CD4-positive, alpha-beta memory T cell (primary cell): ENCODE measurements around the gene SCLT1. TPM values are rescaled to one million over a fixed set of nuclear protein-coding genes. Genes with fewer than 3 reads are reported as not detected.

Experiments used
- CTCF ChIA-PET: fragments of 350-600 bp; sonication (Branson Sonifier 250); formaldehyde crosslinking; loops from one replicate; lab custom pipeline; 2021; ENCODE audit warnings: inconsistent platforms; ENCODE audit not compliant: partially characterized antibody; lab: Charles Lee
- POLR2A ChIA-PET: fragments of 350-600 bp; sonication (Branson Sonifier 250); formaldehyde crosslinking; loops from one replicate; lab custom pipeline; 2021; ENCODE audit not compliant: partially characterized antibody; lab: Charles Lee
- DNase-seq, 5 donors: peaks; one replicate each; pipeline versions ENCODE4 v3.0.0 to v3.0.0-alpha.2; 2020 to 2022; ENCODE audit warnings: mixed read lengths in 1 of 5
- H3K27ac ChIP-seq: one replicate; pipeline ENCODE4 v1.7.0; 2013; ENCODE audit warnings: low read depth, low read length
- H3K27me3 ChIP-seq: 2 replicates; pipeline ENCODE4 v1.7.0; 2013; ENCODE audit warnings: mild to moderate bottlenecking, low read length, moderate library complexity; ENCODE audit not compliant: insufficient read depth
- H3K36me3 ChIP-seq: 2 replicates; pipeline ENCODE4 v1.7.0; 2013; ENCODE audit warnings: mild to moderate bottlenecking, low read length, moderate library complexity; ENCODE audit not compliant: insufficient read depth
- H3K4me1 ChIP-seq: 2 replicates; pipeline ENCODE4 v1.7.0; 2013; ENCODE audit warnings: mild to moderate bottlenecking, low read length, moderate library complexity; ENCODE audit not compliant: insufficient read depth
- H3K4me3 ChIP-seq, 2 donors: one replicate each; pipeline ENCODE4 v1.7.0; 2013; ENCODE audit warnings: low read length in 2 of 2, mild to moderate bottlenecking in 1 of 2
- H3K9me3 ChIP-seq, 2 donors: one replicate each; pipeline ENCODE4 v1.7.0; 2013; ENCODE audit warnings: low read length in 2 of 2, control low read depth in 1 of 2; ENCODE audit not compliant: control insufficient read depth in 1 of 2
- H3K27ac Mint-ChIP-seq, 7 donors: one replicate each; pipeline ENCODE4 v1.8.0; 2020 to 2021; ENCODE audit warnings: mixed read lengths in 7 of 7, mild to moderate bottlenecking in 6 of 7, inconsistent platforms in 3 of 7, moderate library complexity in 3 of 7
- H3K27me3 Mint-ChIP-seq, 2 donors: one replicate each; pipeline ENCODE4 v1.8.0; 2020 to 2021; ENCODE audit warnings: mixed read lengths in 2 of 2
- H3K36me3 Mint-ChIP-seq, 2 donors: one replicate each; pipeline ENCODE4 v1.8.0; 2020 to 2021; ENCODE audit warnings: mixed read lengths in 2 of 2, inconsistent platforms in 1 of 2, mild to moderate bottlenecking in 1 of 2
- H3K4me1 Mint-ChIP-seq, 4 donors: one replicate each; pipeline ENCODE4 v1.8.0; 2020 to 2021; ENCODE audit warnings: mixed read lengths in 4 of 4, mild to moderate bottlenecking in 1 of 4
- H3K4me3 Mint-ChIP-seq, 8 donors: one replicate each; pipeline ENCODE4 v1.8.0; 2020 to 2021; ENCODE audit warnings: mixed read lengths in 8 of 8, mild to moderate bottlenecking in 7 of 8, moderate library complexity in 6 of 8, inconsistent platforms in 3 of 8
- H3K9me3 Mint-ChIP-seq, 8 donors: one replicate each; pipeline ENCODE4 v1.8.0; 2020 to 2021; ENCODE audit warnings: mixed read lengths in 8 of 8, mild to moderate bottlenecking in 5 of 8, inconsistent platforms in 3 of 8, moderate library complexity in 1 of 8
- intact Hi-C: fragments of 100-400 bp; cut with micrococcal nuclease; formaldehyde crosslinking; loops from one replicate; pipeline ENCODE4 v1.15.1; 2023
- polyA plus RNA-seq, 2 donors: library from polyadenylated mRNA; unstranded; fragments of 300-500 nt; fragmentation: Illumina TruSeq; gene quantifications; one replicate each; pipeline ENCODE4 v1.2.3, GENCODE V29; 2021
- total RNA-seq, 2 experiments: library from RNA; stranded (reverse); gene quantifications; one replicate each; pipeline ENCODE4 v1.2.3, GENCODE V29; 2021

Gene SCLT1
- total and polyA plus RNA-seq, 4 experiments from 2014 or later, result 4.3 to 20.8 (median 12.0) TPM

- Mint-ChIP-seq H3K27ac (no peak overlapping the region), H3K27me3 (no peaks in the 10 kb centered on the region), H3K4me1 (peaks cover 18 to 25% (median 20%) of the 10 kb centered on the region in 4 donors), H3K36me3 (peaks cover 1 to 8% of the 10 kb centered on the region in 2 donors), H3K9me3 (no peaks in the 10 kb centered on the region), H3K4me3 (no peak overlapping the region)
- DNase-seq, result no peak
- POLR2A ChIA-PET, result no interaction called here
- intact Hi-C loops, result no loop called here
- no peak overlapping the region for H3K27ac ChIP-seq
- H3K4me1 ChIP-seq, result peaks cover 10% of the 10 kb centered on the region
- CTCF ChIA-PET, result no interaction called here
- no peaks in the 10 kb centered on the region for H3K9me3 ChIP-seq
- H3K4me3 ChIP-seq, result no peak overlapping the region
- H3K27me3 ChIP-seq, result no peaks in the 10 kb centered on the region
- no peaks in the 10 kb centered on the region for H3K36me3 ChIP-seq
Measured at GRCh38 chr4:128916832-128917231, 176.5 kb downstream of the SCLT1 start.

- Histone ChIP-seq H3K4me1 (peaks cover 10% of the 10 kb centered on the region), H3K27ac (no peak overlapping the region), H3K9me3 (no peaks in the 10 kb centered on the region), H3K27me3 (no peaks in the 10 kb centered on the region), H3K4me3 (no peak overlapping the region), H3K36me3 (no peaks in the 10 kb centered on the region)
- H3K4me3 Mint-ChIP-seq, result no peak overlapping the region
- no peaks in the 10 kb centered on the region for H3K27me3 Mint-ChIP-seq
- intact Hi-C loops, result no loop called here
- H3K9me3 Mint-ChIP-seq, result no peaks in the 10 kb centered on the region
- H3K27ac Mint-ChIP-seq, result no peak overlapping the region
- no peak for DNase-seq
- peaks cover 0 to 8% of the 10 kb centered on the region in 2 donors for H3K36me3 Mint-ChIP-seq
- POLR2A ChIA-PET, result no interaction called here
- CTCF ChIA-PET, result interaction anchor here (1.5 kb wide), 1 partner anchor 10 kb away, joined by 3 read pairs; no protein-coding TSS in a partner anchor
- H3K4me1 Mint-ChIP-seq, result peaks cover 18 to 23% (median 20%) of the 10 kb centered on the region in 4 donors
Measured at GRCh38 chr4:128915544-128915943, 177.8 kb downstream of the SCLT1 start.

- Histone ChIP-seq H3K36me3 (no peaks in the 10 kb centered on the region), H3K9me3 (no peaks in the 10 kb centered on the region), H3K4me3 (no peak overlapping the region), H3K4me1 (peaks cover 7% of the 10 kb centered on the region), H3K27me3 (no peaks in the 10 kb centered on the region), H3K27ac (no peak overlapping the region)
- no peak overlapping the region for H3K27ac Mint-ChIP-seq
- POLR2A ChIA-PET, result no interaction called here
- intact Hi-C loops, result no loop called here
- CTCF ChIA-PET, result no interaction called here
- H3K4me1 Mint-ChIP-seq, result peaks cover 6 to 9% (median 8%) of the 10 kb centered on the region in 4 donors
- no peak overlapping the region for H3K4me3 Mint-ChIP-seq
- peaks cover 0 to 12% of the 10 kb centered on the region in 2 donors for H3K36me3 Mint-ChIP-seq
- no peaks in the 10 kb centered on the region for H3K9me3 Mint-ChIP-seq
- no peaks in the 10 kb centered on the region for H3K27me3 Mint-ChIP-seq
- no peak for DNase-seq
Measured at GRCh38 chr4:128913228-128913627, 180.1 kb downstream of the SCLT1 start.

- no peak overlapping the region for H3K27ac Mint-ChIP-seq
- H3K4me3 ChIP-seq, result no peak overlapping the region
- no peak for DNase-seq
- ChIA-PET POLR2A (no interaction called here), CTCF (no interaction called here)
- no peaks in the 10 kb centered on the region for H3K9me3 Mint-ChIP-seq
- intact Hi-C loops, result no loop called here
- peaks cover 0 to 1% (median 0%) of the 10 kb centered on the region in 4 donors for H3K4me1 Mint-ChIP-seq
- H3K4me1 ChIP-seq, result no peaks in the 10 kb centered on the region
- no peak overlapping the region for H3K4me3 Mint-ChIP-seq
- no peaks in the 10 kb centered on the region for H3K27me3 ChIP-seq
- H3K9me3 ChIP-seq, result no peaks in the 10 kb centered on the region
- no peaks in the 10 kb centered on the region for H3K36me3 ChIP-seq
- H3K36me3 Mint-ChIP-seq, result peaks cover 0 to 14% of the 10 kb centered on the region in 2 donors
- no peaks in the 10 kb centered on the region for H3K27me3 Mint-ChIP-seq
- H3K27ac ChIP-seq, result no peak overlapping the region
Measured at GRCh38 chr4:128908735-128909134, 184.6 kb downstream of the SCLT1 start.

GRCh38 chr4:128907981-128908380 lies 185.4 kb downstream of the SCLT1 start:
- no peak overlapping the region for H3K4me3 ChIP-seq
- no peaks in the 10 kb centered on the region for H3K27me3 ChIP-seq
- H3K27ac Mint-ChIP-seq, result no peak overlapping the region
- peaks cover 0 to 14% of the 10 kb centered on the region in 2 donors for H3K36me3 Mint-ChIP-seq
- H3K27me3 Mint-ChIP-seq, result no peaks in the 10 kb centered on the region
- CTCF ChIA-PET, result no interaction called here
- intact Hi-C loops, result no loop called here
- no peaks in the 10 kb centered on the region for H3K4me1 ChIP-seq
- no peaks in the 10 kb centered on the region for H3K36me3 ChIP-seq
- H3K9me3 Mint-ChIP-seq, result no peaks in the 10 kb centered on the region
- peaks cover 0 to 1% (median 0%) of the 10 kb centered on the region in 4 donors for H3K4me1 Mint-ChIP-seq
- no peak overlapping the region for H3K27ac ChIP-seq
- H3K4me3 Mint-ChIP-seq, result no peak overlapping the region
- no peak for DNase-seq
- POLR2A ChIA-PET, result no interaction called here
- no peaks in the 10 kb centered on the region for H3K9me3 ChIP-seq

- H3K27ac Mint-ChIP-seq, result no peak overlapping the region
- H3K27me3 Mint-ChIP-seq, result no peaks in the 10 kb centered on the region
- no peaks in the 10 kb centered on the region for H3K9me3 ChIP-seq
- ChIA-PET POLR2A (no interaction called here), CTCF (no interaction called here)
- H3K4me1 ChIP-seq, result no peaks in the 10 kb centered on the region
- H3K36me3 ChIP-seq, result no peaks in the 10 kb centered on the region
- DNase-seq, result no peak
- peaks cover 0 to 3% (median 0%) of the 10 kb centered on the region in 8 donors for H3K9me3 Mint-ChIP-seq
- peaks cover 0 to 1% (median 0%) of the 10 kb centered on the region in 4 donors for H3K4me1 Mint-ChIP-seq
- no peak overlapping the region for H3K4me3 ChIP-seq
- H3K27me3 ChIP-seq, result no peaks in the 10 kb centered on the region
- intact Hi-C loops, result no loop called here
- H3K27ac ChIP-seq, result no peak overlapping the region
- H3K36me3 Mint-ChIP-seq, result peaks cover 7 to 23% of the 10 kb centered on the region in 2 donors
- no peak overlapping the region for H3K4me3 Mint-ChIP-seq
Measured at GRCh38 chr4:128906581-128906980, 186.8 kb downstream of the SCLT1 start.

GRCh38 chr4:128904821-128905220 lies 188.5 kb downstream of the SCLT1 start:
- no peaks in the 10 kb centered on the region for H3K36me3 ChIP-seq
- peaks cover 0 to 1% (median 0%) of the 10 kb centered on the region in 4 donors for H3K4me1 Mint-ChIP-seq
- H3K27me3 Mint-ChIP-seq, result no peaks in the 10 kb centered on the region
- H3K9me3 ChIP-seq, result no peaks in the 10 kb centered on the region
- no peak overlapping the region for H3K27ac ChIP-seq
- H3K36me3 Mint-ChIP-seq, result peaks cover 7 to 23% of the 10 kb centered on the region in 2 donors
- no peak overlapping the region for H3K4me3 Mint-ChIP-seq
- DNase-seq, result no peak
- H3K4me3 ChIP-seq, result no peak overlapping the region
- intact Hi-C loops, result no loop called here
- H3K9me3 Mint-ChIP-seq, result peaks cover 0 to 5% (median 0%) of the 10 kb centered on the region in 8 donors
- no peaks in the 10 kb centered on the region for H3K27me3 ChIP-seq
- CTCF ChIA-PET, result interaction anchor here (1.0 to 1.4 kb wide), 2 partner anchors 11 to 18 kb away, joined by 3 read pairs; no protein-coding TSS in a partner anchor
- no peaks in the 10 kb centered on the region for H3K4me1 ChIP-seq
- H3K27ac Mint-ChIP-seq, result no peak overlapping the region
- POLR2A ChIA-PET, result no interaction called here
